GM19452 (cell line): ENCODE measurements around the gene EFTUD2.
"Not testable (repeated sequence)": the region's sequence is repeated elsewhere in the genome, so short reads cannot be mapped to it uniquely, and the experiment has no call there.

Experiments
- ATAC-seq: cut with Tn5 transposase; IDR thresholded peaks from one replicate; pipeline ENCODE4 v1.9.1; 2021; ENCODE audit not compliant: unreplicated experiment

EFTUD2 gene

DNA sequence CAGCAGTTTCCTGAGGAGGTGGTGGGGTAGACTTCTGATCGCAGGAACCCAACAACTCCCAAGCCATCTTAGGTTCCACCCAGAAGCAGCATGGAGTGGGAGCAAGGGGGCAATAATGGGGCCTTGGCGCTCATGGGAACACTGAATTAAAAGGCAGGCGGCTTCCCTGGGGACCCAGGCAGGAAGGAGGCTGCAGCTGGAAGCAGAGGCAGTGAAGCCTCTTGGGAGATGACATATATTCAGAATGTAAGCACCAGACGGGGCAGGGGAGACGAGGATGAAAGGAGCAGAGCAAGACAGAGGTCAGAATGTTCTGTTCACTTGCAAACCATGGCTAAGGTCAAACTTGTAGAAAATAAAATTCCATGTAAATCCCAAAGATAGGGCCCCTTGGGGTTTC lies 48.6 kb downstream of the EFTUD2 start:
- ATAC-seq = no peak

DNA sequence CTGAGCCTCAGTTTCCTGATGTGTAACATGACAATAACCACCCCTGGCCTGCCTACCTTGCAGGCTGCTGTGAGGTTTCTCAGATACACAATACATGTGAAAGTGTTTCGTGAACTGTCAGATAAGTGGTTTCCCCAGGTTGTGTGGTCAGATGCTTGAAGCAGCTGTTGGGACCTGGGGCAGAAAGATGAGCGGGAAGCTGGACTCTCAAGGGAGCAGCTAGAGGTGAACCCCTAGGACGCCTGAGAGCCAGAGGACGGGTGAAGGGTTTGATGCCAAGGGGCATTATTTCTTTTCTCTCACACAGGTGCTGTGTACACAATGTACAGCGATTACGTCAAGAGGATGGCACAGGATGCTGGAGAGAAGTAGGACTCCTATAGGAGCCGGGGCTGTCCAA lies 49.2 kb downstream of the EFTUD2 start:
- ATAC-seq = no peak

- ATAC-seq = no peak
These were observed 50.2 kb downstream of the EFTUD2 start for GRCh38 chr17:44848961-44849489.

- ATAC-seq = no peak
These were observed 50.9 kb downstream of the EFTUD2 start for GRCh38 chr17:44848257-44848795.

DNA sequence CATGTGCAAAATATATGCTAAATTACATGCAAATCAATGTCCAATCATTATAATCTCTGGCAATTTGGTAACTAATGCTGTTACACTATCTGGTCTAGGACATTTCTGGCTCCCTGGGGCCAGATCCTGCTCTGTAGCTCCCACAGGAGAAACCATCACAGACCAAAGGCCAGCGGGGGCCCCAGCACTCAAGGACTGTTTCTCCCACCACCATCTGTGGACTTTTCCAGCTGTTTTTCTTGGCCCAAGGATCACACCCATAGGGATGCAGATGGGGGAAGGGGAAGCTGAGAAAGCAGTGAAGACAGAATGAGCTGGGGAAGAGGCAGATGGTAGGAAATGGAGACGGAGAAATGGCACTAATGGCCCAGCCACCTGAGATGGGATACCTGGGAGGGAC lies 51.7 kb downstream of the EFTUD2 start, which contains the start of gene HIGD1B:
HIGD1B (plus strand) TSS at position 298 of the 400 bp plus-strand sequence. CDS start 270 bp downstream, outside the sequence.
- no peak for ATAC-seq

GRCh38 chr17:44846206-44846605 lies 53.0 kb downstream of the EFTUD2 start:
- no peak for ATAC-seq

GRCh38 chr17:44844390-44844830 lies 54.8 kb downstream of the EFTUD2 start:
- ATAC-seq = no peak

- no peak for ATAC-seq
These were observed 56.5 kb downstream of the EFTUD2 start for GRCh38 chr17:44842748-44843147.

- ATAC-seq = no peak
These were observed 58.3 kb downstream of the EFTUD2 start for GRCh38 chr17:44840936-44841335.

GRCh38 chr17:44840274-44840673 lies 59.0 kb downstream of the EFTUD2 start:
- ATAC-seq = no peak

- no peak for ATAC-seq
These were observed 62.0 kb downstream of the EFTUD2 start for GRCh38 chr17:44837196-44837595.

DNA sequence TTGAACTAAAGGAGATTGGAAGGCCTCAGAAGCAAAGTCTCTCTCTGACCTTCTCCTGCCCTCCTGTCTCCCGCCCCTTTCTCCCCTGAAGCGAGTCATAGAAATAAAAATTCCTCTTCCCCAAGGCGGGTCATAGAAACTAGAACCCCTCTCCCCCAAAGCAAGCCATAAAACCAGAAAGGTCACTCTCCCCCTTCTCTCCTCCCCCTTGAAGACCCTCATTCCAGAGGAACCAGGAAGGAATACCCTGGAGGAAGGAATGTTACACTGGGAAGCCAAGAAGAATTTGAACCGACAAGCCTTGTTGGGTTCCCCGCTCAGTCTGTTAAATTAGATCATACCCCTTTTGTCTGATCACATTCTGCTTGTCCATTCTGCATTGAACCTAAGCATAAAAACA lies 66.4 kb downstream of the EFTUD2 start:
- ATAC-seq = no peak

DNA sequence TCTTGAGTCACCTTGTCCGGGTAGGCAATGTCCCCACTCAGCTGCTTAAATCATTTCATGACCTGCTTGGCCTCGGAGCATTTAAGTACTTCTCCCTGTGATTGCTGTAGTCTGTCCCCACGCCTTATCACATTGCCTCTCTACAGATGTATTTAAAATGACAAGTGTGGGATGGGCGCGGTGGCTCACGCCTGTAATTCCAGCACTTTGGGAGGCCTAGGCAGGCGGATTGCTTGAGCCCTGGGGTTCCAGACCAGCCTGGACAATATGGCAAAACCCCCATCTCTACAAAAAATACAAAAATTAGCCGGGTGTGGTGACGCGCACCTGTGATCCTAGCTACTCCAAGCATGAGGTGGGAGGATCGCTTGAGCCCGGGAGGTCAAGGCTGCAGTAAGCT lies 67.9 kb downstream of the EFTUD2 start:
- ATAC-seq = no peak

DNA sequence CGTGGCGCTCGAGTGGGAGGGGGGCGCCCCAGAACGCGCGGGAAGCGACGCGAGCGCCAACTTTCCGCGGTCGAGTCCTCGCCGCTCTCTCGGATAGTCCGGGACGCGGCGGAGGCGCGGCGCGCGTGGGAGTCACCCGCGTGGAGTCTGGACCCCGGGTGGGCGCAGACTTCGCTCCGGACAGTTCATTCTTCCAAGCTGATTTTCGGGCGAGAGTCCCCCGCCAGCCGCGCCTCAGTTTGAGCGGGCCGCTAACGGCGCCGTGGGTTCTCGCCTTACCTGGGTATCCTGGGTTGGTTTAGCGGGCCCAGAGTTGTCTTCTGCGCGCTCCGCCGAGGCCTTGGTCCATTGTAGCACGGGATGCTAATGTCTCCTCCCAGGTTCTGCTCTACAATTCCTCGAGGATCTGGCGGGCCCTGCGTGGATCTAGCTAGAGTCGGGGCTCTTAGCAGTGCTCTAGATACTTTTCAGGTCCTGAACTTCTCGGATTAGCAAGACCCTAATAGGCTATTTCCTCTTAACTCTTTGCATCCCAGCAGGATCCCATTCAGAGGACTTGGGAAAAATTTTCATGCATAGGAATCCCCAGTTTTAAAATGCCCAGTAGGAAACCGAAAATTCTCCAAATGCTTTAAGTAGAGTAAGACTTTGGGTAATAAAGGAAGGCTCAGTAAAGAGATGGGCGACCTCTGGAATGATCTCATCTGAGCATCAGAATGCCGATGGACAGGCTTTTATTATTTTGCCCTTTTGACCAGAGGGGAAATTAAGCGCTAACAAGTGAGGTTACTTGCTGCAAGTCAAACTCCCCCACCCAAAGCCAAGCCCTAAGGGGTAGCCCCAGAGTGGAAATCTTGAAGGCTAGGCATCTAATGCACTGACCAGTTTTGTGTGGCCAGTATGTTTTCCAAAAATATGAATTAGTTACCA lies 68.6 kb downstream of the EFTUD2 start:
- ATAC-seq = no peak

- ATAC-seq = no peak
These were observed 69.5 kb downstream of the EFTUD2 start, which contains the start of gene GJC1 for GRCh38 chr17:44829523-44830358. Gene GJC1, minus strand, starts transcription at chr17:44830287. Its CDS starts 24,470 bp downstream, at chr17:44805817.

DNA sequence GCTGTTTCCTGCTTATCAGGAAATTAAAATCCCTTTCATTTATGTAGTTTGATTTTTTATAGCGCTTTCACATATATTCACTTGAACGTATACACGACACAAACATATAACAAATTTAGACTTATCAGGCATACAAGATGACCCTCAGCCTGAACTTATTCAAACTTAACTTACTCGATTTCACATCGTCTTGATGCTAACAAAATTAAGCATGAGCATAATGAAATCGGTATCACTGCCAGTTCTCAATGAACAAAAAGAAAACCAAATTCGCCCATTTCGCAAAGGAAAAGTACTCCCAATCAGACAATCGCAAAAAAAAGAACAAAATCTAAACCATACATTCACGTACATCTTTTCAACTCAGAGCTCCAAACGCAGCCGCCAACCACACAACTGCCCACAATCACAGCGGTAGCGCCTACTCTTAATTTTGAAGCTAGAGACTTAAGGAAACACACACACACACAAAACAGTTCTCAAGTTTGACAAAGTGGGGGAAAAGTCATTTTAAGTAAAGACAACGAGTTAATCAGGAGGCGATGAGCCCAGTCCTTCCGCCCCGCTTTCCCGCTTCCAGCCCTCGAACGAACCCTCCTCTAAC lies 70.2 kb downstream of the EFTUD2 start:
- ATAC-seq = no peak

GRCh38 chr17:44827863-44828262 lies 71.4 kb downstream of the EFTUD2 start:
- ATAC-seq = no peak

GRCh38 chr17:44826123-44826790 lies 73.0 kb downstream of the EFTUD2 start:
- ATAC-seq = no peak

DNA sequence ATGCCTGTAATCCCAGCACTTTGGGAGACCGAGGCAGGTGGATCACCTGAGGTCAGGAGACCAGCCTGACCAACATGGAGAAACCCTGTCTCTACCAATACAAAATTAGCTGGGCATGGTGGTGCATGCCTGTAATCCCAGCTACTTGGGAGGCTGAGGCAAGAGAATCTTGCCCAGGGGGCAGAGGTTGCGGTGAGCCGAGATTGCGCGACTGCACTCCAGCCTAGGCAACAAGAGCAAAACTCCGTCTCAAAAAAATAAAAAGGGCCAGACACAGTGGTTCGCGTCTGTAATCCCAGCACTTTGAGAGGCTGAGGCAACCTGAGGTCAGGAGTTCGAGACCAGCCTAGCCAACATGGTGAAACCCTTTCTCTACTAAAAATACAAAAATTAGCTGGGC lies 74.0 kb downstream of the EFTUD2 start:
- not testable (repeated sequence) for ATAC-seq

DNA sequence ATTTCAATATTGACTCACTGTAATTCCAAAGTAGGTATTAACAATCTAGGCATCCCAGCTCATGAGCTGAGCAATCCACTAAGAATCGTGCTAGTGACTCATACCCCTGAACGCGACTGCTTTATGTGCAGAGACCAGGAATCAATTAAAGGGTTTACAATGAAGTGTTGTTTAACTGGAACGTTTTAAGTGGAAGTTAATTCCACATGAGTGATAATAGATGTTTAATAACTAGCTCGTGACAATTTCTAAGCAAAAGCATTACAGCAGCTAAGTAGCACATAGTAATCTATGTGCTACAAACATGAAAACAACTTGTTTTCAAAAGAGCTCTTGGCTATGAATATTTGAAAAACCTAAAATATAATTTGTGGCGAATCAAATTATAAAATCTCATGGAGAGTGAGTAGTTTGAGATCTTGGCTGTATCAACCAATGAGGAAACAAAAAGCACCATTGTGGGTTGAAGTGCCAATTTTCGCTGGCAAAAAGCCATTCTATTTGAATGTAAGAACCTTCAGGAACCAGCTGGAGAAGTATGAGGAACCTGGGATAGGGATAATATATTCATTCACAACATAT lies 78.5 kb downstream of the EFTUD2 start:
- ATAC-seq = no peak
